GM18511 (cell line): ENCODE measurements around the gene DHX16.
"Not testable (repeated sequence)": the region's sequence is repeated elsewhere in the genome, so short reads cannot be mapped to it uniquely, and the experiment has no call there.

Experiments
- ATAC-seq: cut with Tn5 transposase; IDR thresholded peaks from one replicate; pipeline ENCODE4 v1.9.1; 2021; ENCODE audit warnings: mild to moderate bottlenecking, moderate library complexity; ENCODE audit not compliant: unreplicated experiment

The DHX16 gene

DNA sequence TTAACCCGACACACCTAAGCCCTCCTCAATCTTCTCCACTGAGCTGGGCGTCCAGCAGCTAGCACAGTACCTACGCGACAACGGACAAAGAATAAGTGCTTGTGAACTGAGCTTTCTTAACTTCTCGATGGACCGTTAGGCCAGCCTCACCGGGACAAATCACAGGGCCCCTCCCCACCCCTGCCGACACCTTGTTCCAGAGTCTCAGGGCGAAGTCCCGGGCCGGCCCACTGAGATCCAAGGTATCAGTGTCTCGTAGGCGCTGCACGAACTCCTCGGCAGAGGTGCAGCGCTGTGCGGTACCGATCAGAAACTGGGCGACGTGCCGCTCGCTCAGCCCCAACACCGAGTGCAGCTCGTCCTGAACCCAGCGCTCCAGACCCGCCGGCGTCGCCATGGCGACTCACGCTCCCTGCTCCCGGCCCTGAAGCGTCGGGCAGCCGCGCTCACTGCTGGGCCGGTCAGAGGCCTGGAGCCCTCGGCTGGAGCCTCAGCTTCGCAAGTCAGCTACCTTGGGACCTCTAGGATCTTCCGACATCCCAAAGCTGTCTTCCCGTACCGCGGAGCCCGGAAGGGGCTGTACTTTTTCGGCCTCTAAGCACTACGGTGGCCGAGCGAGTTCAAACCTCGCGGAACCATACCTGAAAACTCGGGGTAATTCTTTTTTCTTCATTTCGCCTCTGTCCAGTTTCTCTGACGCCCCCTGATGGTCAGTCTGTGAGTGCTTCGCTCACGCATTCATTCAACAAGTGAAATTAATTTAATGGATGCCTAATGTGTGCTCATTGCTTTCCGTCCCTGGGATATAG is at the start of gene DHX16:
Gene DHX16 (minus strand): TSS at position 562 of the 809 bp plus-strand sequence. CDS start 165 bp downstream, at position 397.
- peak; percentile 66 for ATAC-seq

DNA sequence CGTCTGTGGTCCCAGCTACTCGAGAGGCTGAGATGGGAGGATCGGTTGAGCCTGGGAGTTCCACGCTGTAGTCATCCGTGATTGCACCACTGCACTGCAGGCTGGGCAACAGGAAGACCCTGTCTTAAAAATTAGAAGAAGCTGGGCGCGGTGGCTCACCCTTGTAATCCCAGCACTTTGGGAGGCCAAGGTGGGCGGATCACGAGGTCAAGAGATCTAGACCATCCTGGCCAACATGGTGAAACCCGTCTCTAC is 49.1 kb upstream of the DHX16 start:
- not testable (repeated sequence) for ATAC-seq

DNA sequence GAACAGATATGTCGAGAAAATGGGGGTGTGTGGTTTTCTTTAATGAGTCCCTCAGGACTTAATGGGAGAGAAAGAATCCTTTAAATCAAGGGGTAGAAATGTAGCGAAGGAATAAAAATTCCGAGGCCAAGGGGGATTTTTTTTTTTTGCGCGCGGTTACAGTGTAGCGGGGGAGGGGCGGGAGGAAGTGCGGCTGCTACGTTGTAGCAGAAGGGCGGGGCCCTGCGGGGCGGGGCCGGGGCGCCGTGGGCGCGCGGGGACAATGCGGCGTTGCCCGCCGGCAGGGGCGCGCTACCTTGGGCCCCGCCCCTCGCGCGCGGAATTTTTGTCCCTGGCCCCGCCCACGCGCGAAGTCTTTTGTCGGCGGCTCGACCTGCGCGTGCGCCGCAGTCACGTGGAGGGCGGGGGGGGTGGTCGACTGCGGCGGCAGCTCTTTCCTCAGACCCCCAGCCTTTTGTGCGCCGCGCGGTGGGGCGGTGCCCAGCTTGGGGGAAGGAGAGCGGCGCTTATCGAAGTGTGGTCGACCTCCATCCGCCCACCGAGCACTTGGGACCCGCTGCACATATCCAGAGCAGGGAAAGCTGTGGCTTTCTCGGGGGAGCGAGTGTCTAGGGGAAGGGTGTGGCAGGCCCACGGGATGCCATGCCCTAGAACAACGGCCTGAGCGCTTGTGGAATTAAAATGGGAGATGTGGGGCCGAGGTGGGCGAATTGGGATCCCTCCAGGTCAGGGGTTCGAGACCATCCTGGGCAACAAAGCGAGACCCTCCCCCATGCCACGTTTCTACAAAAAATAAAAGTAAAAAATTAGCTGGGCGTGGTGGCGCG is 48.6 kb upstream of the DHX16 start:
- ATAC-seq, result no peak

DNA sequence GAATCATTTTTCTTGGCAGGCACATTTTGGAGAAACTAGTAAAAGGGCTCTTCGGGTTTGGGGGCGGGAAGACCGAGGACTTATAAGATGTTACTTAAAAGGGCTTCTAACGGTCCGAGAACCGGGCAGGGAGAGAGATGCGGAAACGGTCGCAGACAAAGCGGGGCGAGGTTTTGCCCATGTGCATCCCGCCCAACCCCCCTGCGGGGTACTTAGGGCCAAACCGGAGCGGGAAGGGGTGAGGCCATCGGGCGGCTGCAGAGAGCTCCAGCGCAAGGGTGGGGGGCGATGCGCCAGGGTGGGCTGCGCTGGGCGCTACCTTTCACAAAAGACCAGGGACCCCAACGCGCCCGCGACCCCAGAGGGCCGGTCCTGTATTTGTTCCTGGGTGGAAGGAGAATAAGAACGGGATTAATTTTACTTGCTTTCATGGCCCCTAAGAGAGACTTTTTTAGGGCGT is 48.0 kb upstream of the DHX16 start:
- ATAC-seq, result no peak

DNA sequence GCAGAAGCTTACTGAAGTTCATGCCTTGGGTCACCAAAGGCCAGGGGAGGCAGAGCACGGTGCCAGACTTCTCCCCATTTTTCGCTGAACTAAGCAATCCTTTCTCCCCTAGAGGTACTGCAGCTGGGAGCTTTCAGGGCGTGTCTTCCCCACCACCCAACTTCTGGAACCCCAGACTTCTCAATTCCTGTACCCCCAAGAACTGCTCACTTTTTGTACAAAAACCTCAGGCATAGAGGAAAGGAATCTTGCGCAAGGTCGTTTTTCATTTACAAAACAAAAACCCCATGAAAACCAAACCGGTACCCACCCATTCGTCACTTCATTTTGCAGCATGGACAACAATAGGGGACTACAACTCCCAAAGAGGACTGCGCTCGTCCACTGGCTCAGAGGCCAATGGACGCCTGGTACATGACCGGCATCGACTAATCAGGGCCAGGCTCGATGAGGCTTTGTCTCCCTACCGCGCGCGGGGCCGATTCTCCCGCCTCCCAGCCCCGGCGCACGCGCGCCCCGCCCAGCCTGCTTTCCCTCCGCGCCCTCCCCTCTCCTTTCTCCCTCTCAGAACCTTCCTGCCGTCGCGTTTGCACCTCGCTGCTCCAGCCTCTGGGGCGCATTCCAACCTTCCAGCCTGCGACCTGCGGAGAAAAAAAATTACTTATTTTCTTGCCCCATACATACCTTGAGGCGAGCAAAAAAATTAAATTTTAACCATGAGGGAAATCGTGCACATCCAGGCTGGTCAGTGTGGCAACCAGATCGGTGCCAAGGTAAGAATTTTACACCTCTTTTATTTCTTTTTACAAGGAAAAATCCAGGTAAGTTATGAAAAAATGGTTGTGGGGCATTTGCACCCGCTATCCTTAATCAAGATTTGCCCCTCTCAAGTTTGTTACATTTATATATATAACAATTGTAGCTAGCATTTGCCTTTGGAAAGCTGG is 47.3 kb upstream of the DHX16 start, which contains the start of gene TUBB:
Gene TUBB (plus strand): TSS at position 562 of the 947 bp plus-strand sequence. CDS start 155 bp downstream, at position 717.
- peak; percentile 45 for ATAC-seq

DNA sequence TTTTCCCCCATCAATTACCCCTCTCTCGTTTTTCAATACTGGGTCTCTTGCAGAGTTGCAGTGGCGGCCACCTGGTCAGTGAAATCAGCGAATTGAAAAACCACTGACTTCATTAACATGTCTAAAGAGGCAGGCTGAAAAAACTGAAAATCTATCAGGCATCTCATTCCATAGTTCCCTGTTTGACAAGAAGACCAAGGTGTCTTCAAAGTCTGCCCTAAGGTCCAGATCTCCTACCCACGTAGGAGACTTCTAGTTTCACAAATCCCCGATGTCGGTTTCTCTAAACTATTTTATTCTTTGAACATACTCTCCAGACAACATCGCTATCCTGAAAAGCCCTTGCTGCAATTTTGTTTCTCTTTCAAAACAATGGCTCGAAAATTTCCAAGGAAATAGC is 46.5 kb upstream of the DHX16 start:
- no peak for ATAC-seq

DNA sequence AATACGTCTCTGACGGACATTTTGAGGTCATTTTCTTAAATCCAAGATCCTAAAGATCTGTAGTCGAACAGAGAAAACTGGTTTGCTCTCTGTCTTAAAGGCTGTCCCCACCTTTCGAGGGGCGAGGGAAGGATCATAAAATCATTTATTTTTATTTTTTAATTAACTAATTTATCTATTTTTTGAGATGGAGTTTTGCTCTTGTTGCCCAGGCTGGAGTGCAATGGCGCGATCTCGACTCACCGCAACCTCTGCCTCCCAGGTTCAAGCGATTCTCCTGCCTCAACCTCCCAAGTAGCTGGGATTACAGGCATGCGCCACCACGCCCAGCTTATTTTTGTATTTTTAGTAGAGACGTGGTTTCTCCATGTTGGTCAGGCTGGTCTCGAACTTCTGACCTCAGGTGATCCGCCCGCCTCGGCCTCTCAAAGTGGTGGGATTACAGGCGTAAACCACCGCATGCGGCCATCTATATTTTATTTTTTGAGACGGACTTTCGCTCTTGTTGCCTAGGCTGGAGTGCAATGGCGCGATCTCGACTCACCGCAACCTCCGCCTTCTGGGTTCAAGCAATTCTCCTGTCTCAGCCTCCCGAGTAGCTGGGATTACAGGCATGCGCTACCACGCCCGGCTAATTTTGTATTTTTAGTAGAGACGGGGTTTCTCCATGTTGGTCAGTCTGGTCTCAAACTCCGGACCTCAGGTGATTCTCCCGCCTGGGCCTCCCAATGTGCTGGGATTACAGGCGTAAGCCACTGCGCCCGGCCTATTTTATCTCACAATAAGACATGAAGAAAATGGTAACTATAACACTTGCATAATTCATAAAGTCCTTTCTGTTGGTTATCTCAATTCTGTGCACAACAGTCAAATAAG is 45.3 kb upstream of the DHX16 start:
- not testable (repeated sequence) for ATAC-seq

DNA sequence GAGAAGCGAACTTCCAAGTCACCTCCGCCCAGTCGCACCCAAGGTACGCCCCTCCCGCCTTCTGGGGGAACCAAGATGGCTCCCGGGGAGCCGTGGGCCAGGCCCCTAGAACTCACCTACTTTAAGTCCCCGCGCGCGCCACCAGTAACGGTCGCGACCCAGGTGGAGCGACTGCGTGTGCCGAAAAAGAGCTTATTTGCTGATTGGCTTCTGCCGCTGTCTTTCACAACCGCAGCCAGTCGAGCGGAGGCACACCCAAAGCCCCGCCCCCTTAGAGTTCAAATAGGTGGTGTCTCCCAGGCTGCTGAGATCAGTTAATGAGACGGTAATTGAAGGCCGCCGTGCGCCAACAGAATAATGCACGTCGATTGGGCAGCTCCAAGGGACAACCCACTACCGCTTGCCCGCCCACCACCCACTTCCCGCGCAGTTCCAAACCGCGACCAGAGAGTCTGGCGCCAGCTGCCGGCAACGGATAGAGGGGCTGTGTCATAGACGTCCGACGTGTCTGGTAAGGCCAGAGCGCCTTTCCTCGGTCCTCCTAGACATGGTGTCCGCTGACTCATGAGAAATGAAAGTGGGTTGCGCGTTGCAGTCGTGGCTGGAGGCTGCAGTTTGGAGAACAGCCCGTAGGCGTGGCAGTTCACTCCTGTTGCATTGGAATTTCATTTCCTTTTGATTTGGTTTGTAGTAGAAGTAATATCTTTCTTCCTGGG is 44.5 kb upstream of the DHX16 start, which contains the start of gene MDC1:
Gene MDC1 (minus strand): TSS at position 153 of the 716 bp plus-strand sequence. CDS start 2,106 bp downstream, outside the sequence.
- peak; percentile 79 for ATAC-seq

DNA sequence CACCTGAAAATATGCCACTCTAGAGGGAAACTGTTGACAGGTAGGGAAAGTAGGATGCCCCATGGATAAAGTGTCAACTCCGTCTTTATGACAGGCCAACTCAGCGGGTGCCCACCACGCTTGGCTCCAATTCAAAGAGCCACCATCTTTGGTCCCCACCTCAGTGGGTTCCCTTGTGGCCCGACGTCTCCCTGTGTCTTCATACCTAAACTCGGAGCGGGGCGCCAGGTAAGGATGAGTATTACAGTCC is 44.0 kb upstream of the DHX16 start:
- no peak for ATAC-seq

DNA sequence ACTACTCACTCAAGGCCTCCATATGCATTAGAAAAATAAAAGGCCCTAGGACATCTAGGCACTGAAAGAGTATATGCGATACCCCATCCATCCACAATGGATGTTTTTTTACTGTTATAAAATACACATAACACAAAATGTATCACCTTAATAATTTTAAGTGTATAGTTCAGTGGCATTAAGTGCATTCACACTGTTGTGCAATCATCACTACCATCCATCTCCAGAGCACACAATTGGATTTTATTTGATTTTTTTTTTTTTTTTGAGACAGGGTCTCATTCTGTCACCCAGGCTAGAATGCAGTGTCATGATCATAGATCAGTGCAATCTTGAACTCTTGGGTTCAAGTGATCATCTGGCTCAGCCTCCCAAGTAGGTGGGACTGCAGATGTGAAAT is 41.5 kb upstream of the DHX16 start:
- ATAC-seq, result no peak

DNA sequence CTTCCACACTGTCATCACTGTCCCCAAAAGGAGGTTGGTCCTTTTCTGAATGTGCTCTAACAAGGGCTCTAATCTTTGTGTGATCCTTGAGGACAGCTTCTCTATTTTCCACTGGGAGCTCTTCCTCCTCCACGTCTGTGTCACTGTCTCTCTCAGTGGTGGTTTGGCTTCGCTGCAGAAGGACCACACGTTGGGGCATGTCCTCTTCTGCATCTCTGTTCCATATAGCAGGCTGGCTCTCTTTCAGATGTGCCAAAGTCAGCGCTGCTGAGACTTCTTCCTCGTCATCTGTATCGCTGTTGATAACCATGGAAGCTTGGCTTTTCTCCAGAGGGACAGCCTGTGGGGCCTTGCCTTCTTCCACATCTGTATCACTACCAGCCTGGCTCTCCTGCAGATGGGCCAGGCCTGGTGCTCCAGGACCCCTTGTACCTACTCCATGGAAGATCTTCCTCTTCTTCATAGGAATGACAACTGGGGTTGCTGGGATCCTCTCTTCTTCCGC is 39.7 kb upstream of the DHX16 start:
- ATAC-seq, result no peak

DNA sequence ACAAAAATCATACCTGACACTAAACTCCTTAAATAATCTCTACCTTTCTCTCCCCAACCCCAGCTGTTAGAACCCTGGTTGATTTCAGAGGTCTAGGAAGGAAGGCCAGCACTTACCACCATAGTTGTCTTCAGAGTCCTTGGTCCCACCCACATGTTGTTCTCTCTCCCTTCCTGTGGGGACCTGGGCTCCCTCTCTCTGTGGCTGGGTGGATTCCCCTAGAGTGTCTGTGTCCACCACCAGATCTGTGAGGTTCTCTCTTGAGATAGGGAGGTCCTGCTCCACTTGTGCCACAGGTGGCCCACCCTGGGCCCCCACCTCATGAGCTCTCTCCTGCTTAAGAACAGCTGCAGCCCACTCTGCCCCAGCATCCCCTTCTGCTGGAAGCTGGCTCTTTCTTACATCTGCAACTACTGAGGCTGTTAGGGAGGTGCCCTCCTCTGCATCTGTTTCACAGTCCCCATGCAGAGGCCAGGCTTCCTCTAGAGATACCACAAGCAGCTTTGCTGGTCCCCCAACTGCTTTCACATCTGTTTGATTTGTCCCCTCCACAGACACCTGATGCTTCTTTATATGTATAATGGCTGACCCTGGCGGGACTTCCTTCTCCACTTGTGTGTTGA is 39.1 kb upstream of the DHX16 start:
- ATAC-seq, result no peak

DNA sequence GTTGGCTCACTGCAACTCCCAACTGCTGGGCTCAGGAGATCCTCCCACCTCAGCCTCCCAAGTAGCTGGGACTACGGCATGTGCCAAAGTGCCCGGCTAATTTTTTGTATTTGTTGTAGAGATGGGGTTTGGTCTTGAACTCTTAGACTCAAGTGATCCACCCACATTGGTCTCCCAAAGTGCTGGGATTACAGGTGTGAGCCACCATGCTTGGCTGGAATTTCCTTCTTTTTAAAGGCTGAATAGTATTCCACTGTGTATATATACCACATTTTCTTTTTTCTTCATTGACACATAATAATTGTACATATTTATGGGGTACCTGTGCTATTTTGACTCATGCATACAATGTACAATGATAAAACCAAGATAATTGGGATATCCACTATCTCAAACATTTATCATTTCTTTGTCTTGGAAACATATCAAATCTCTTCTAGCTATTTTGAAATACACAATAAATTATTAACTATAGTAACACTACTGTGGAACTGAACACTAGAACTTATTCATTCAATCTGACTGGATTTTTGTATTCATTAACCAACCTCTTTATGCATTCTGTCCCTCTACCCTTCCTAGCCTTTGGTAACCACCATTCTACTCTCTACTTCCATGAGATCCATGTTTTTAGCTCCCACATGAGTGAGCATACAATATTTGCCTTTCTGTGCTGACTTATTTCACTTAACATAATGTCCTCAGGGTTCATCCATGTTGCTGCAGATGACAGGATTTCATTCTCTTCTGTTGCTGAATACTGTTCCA is 36.5 kb upstream of the DHX16 start:
- ATAC-seq, result no peak

DNA sequence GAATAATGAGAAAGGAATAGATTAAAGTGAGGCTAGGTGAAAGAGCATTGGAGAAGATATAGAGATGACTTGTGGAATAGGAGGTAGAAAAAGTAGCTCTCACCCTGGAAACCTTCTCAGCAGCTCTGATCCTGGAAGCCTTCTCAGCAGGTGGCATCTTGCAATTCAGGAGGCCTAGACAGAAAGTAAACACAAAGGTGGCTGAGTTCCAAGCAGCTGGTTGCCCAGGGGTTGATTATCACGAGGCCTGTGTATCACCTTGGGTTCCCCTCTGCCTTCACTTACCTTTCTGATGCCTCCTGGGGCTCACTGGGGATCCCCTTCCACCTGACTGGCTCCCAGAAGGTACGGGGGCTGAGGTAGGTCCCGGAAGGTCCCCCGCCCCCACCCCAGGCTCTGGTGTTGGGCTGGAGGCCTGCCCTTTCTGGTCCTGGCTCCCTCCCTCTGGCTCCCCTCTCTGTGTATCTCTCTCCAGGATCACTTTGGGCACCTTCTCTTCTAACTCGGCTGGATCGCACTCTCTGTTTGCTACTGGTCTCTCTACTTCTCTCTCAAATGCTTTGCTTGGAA is 34.6 kb upstream of the DHX16 start:
- ATAC-seq, result no peak

DNA sequence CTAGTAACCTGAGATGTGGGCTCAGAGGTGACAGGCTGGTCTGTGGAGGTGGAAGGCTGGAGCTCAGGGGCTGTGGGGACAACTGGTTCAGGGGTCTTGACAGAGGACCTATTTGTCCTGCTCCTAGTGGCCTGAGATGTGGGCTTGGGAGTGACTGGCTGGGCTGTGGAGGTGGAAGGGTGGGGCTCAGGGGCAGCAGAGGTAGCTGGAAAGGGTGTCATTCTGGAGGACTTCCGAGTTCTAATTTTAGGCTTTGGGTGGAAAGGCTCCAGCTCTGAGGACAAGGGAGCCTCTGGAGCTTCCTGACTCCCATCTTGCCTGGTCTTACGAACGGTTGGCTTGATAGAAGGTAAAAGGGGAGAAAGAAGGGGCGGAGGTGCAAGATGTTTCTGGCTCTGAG is 32.8 kb upstream of the DHX16 start:
- ATAC-seq, result no peak

DNA sequence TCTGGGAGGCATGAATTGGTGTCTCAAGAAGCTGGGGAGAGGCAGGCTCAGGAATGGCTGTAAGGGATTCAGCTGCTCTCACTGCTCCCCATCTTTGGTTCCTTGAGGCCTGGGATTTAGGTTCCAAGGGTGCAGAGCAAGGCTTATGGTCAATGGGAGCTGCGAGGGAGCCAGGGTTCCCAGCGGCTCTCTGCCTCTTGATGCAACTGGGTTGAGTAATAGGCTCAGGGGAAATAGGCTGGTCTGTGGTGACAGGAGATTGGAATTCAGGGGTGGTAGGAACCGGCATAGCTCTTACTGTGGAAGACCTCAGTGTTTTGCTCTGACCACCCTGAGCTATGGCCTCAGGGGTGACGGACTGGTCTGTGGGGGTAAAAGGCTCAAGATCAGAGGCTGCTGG is 31.0 kb upstream of the DHX16 start:
- no peak for ATAC-seq

DNA sequence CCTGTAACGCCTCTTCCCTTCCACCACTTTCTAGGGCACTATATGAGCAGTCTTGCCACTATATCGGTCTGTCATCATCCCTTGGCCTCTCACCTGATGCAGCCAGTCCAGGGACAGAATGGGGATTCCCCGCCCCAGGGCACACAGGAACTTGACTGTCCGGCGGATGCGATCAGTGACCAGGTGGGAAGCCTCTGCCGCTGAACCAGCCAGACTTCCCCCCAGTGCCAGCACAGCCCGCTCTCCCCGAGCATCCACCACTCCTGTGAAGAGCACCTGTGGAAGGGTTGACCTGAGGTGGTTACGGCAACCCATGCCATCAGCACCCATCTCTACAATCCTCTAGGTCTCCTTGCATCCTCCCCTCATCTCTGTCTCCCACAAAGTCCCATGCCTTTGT is 30.2 kb upstream of the DHX16 start:
- no peak for ATAC-seq

DNA sequence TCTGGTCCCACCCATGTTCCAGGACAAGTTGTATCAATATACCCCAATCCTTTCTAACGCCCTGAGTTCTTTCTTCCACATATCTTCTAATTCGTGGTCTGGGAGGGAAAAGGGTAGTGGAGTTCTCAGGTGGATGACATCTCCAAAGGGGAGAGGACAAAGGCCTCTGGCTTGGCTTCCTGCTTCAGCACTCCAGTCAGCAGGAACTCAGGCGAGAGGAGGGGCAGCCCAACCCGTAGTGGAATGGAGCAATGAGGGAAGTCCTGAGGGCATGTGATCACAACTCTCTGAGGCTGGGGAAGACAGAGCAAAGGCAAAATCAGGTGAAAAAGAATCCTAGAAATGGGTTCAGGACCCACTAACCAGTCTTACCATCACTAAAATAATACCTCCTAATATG is 27.5 kb upstream of the DHX16 start:
- no peak for ATAC-seq
